H9 (cell line): ENCODE data around the gene YWHAQ. TPM values are rescaled to one million over a fixed set of nuclear protein-coding genes. Genes with fewer than 3 reads are reported as not detected.
"Not testable (repeated sequence)": the region's sequence is repeated elsewhere in the genome, so short reads cannot be mapped to it uniquely, and the experiment has no call there.

Source experiments
- DNase-seq: peaks from one replicate; pipeline ENCODE4 v3.0.0-alpha.2; 2017
- H2AFZ ChIP-seq: one replicate; pipeline ENCODE4 v1.6.1; 2013; ENCODE audit warnings: mild to moderate bottlenecking, low read length, control low read depth, moderate library complexity
- H2AK5ac ChIP-seq: 2 replicates; pipeline ENCODE4 v1.6.1; 2013; ENCODE audit warnings: low read length, control low read depth, mixed read lengths; ENCODE audit not compliant: insufficient read length
- H2BK120ac ChIP-seq: one replicate; pipeline ENCODE4 v1.6.1; 2013; ENCODE audit warnings: low read depth, mild to moderate bottlenecking, low read length, control low read depth, inconsistent platforms; ENCODE audit not compliant: poor library complexity, severe bottlenecking
- H2BK12ac ChIP-seq: 2 replicates; pipeline ENCODE4 v1.6.1; 2013; ENCODE audit warnings: low read length, control low read depth, mixed read lengths, low read depth; ENCODE audit not compliant: insufficient read length
- H2BK15ac ChIP-seq: 2 replicates; pipeline ENCODE4 v1.6.1; 2013; ENCODE audit warnings: low read depth, low read length, control low read depth
- H2BK20ac ChIP-seq: one replicate; pipeline ENCODE4 v1.6.1; 2013; ENCODE audit warnings: low read depth, mild to moderate bottlenecking, low read length, control low read depth, inconsistent platforms; ENCODE audit not compliant: poor library complexity, severe bottlenecking
- H2BK5ac ChIP-seq: 2 replicates; pipeline ENCODE4 v1.6.1; 2013; ENCODE audit warnings: low read length, control low read depth, mixed read lengths; ENCODE audit not compliant: insufficient read length
- H3K14ac ChIP-seq: 2 replicates; pipeline ENCODE4 v1.6.1; 2013; ENCODE audit warnings: low read length, control low read depth; ENCODE audit not compliant: insufficient read depth
- H3K18ac ChIP-seq: 2 replicates; pipeline ENCODE4 v1.6.1; 2013; ENCODE audit warnings: low read depth, mild to moderate bottlenecking, mixed read lengths, low read length, control low read depth; ENCODE audit not compliant: insufficient read length
- H3K23ac ChIP-seq: 2 replicates; pipeline ENCODE4 v1.6.1; 2013; ENCODE audit warnings: low read length, control low read depth, mixed read lengths, low read depth; ENCODE audit not compliant: insufficient read length
- H3K23me2 ChIP-seq: 2 replicates; pipeline ENCODE4 v1.6.1; 2013; ENCODE audit warnings: low read depth, mild to moderate bottlenecking, mixed read lengths, low read length, control low read depth; ENCODE audit not compliant: insufficient read length, poor library complexity, severe bottlenecking
- H3K27ac ChIP-seq: 2 replicates; pipeline ENCODE4 v1.5.1; 2013; ENCODE audit warnings: low read length, control low read depth, mixed read lengths, low read depth; ENCODE audit not compliant: insufficient read length
- H3K27me3 ChIP-seq: 2 replicates; pipeline ENCODE4 v1.6.1; 2013; ENCODE audit warnings: low read length, control low read depth, inconsistent platforms; ENCODE audit not compliant: insufficient read depth
- H3K4ac ChIP-seq: 2 replicates; pipeline ENCODE4 v1.6.1; 2013; ENCODE audit warnings: low read depth, mild to moderate bottlenecking, control low read depth, inconsistent platforms, low read length, moderate library complexity
- H3K4me1 ChIP-seq: 2 replicates; pipeline ENCODE4 v1.6.1; 2013; ENCODE audit warnings: low read length, control low read depth, inconsistent platforms; ENCODE audit not compliant: insufficient read depth
- H3K4me2 ChIP-seq: 2 replicates; pipeline ENCODE4 v1.6.1; 2013; ENCODE audit warnings: low read length, control low read depth, mixed read lengths; ENCODE audit not compliant: insufficient read length, insufficient read depth
- H3K56ac ChIP-seq: 2 replicates; pipeline ENCODE4 v1.6.1; 2013; ENCODE audit warnings: low read depth, mild to moderate bottlenecking, mixed read lengths, low read length, control low read depth; ENCODE audit not compliant: insufficient read length
- H3K79me1 ChIP-seq: 2 replicates; pipeline ENCODE4 v1.6.1; 2013; ENCODE audit warnings: low read depth, mild to moderate bottlenecking, moderate library complexity, low read length, control low read depth, inconsistent platforms; ENCODE audit not compliant: insufficient read depth, poor library complexity, severe bottlenecking
- H3K79me2 ChIP-seq: 2 replicates; pipeline ENCODE4 v1.6.1; 2013; ENCODE audit warnings: low read length, control low read depth, inconsistent platforms; ENCODE audit not compliant: insufficient read depth
- H3K9ac ChIP-seq: 2 replicates; pipeline ENCODE4 v1.6.1; 2013; ENCODE audit warnings: low read length, control low read depth, mixed read lengths; ENCODE audit not compliant: insufficient read length; ENCODE audit errors: extremely low read depth
- H3K9me3 ChIP-seq: one replicate; pipeline ENCODE4 v1.6.1; 2013; ENCODE audit warnings: low read depth, low read length, inconsistent platforms; ENCODE audit not compliant: control insufficient read depth
- H3T11ph ChIP-seq: one replicate; pipeline ENCODE4 v1.6.1; 2013; ENCODE audit warnings: mild to moderate bottlenecking, low read length, control low read depth, inconsistent platforms
- H4K20me1 ChIP-seq: one replicate; pipeline ENCODE4 v1.6.1; 2013; ENCODE audit not compliant: control insufficient read depth, insufficient read length, insufficient read depth
- H4K5ac ChIP-seq: 2 replicates; pipeline ENCODE4 v1.6.1; 2013; ENCODE audit warnings: low read depth, mild to moderate bottlenecking, mixed read lengths, low read length, control low read depth; ENCODE audit not compliant: insufficient read length
- H4K8ac ChIP-seq: replicated peaks from 2 replicates; pipeline ENCODE4 v1.6.1; 2013; ENCODE audit warnings: low read length, control low read depth, mixed read lengths, low read depth; ENCODE audit not compliant: insufficient read length
- H4K91ac ChIP-seq: 2 replicates; pipeline ENCODE4 v1.6.1; 2013; ENCODE audit warnings: low read depth, mild to moderate bottlenecking, moderate library complexity, mixed read lengths, low read length, control low read depth; ENCODE audit not compliant: insufficient read length
- H3K27ac Mint-ChIP-seq, 3 experiments: 2 replicates in 2 of 3; 3 replicates in 1 of 3; pipeline ENCODE4 v1.8.0; 2020 to 2021; ENCODE audit warnings: mixed read lengths in 3 of 3, mild to moderate bottlenecking in 1 of 3, moderate library complexity in 1 of 3
- H3K27me3 Mint-ChIP-seq: 2 replicates; pipeline ENCODE4 v1.8.0; 2021; ENCODE audit warnings: low read depth, mild to moderate bottlenecking, moderate library complexity, mixed read lengths
- H3K36me3 Mint-ChIP-seq, 3 experiments: 2 replicates in 2 of 3; 3 replicates in 1 of 3; pipeline ENCODE4 v1.8.0; 2020 to 2021; ENCODE audit warnings: low read depth in 3 of 3, mixed read lengths in 3 of 3; ENCODE audit not compliant: insufficient read depth in 1 of 3
- H3K4me1 Mint-ChIP-seq, 2 experiments: 2 replicates each; pipeline ENCODE4 v1.8.0; 2020; ENCODE audit warnings: mixed read lengths in 2 of 2
- H3K4me3 Mint-ChIP-seq, 2 experiments: 2 replicates in 1 of 2; 3 replicates in 1 of 2; pipeline ENCODE4 v1.8.0; 2020 to 2021; ENCODE audit warnings: mild to moderate bottlenecking in 2 of 2, mixed read lengths in 2 of 2, moderate library complexity in 1 of 2
- H3K9me3 Mint-ChIP-seq, 2 experiments: 2 replicates in 1 of 2; 3 replicates in 1 of 2; pipeline ENCODE4 v1.8.0; 2020; ENCODE audit warnings: mild to moderate bottlenecking in 2 of 2, mixed read lengths in 2 of 2, moderate library complexity in 1 of 2
- WGBS: extraction: QIAGEN DNeasy Blood & Tissue Kit; methylation state at CpG from one replicate; pipeline ENCODE4 v1.1.7; 2013; ENCODE audit warnings: missing lambda C conversion rate, low lambda C conversion rate, mixed read lengths; ENCODE audit not compliant: insufficient read length; ENCODE audit errors: extremely low coverage; 5-methylcytosine and 5-hydroxymethylcytosine counted together
- total RNA-seq: library from RNA; stranded (reverse); gene quantifications from 2 replicates; pipeline ENCODE4 v1.2.1, GENCODE V29; 2021
- TF ChIP-seq, protein P1 (sequence below): fragments of 200-600 bp; sonication (generic); conservative IDR thresholded peaks from 3 replicates; pipeline ENCODE4 v1.8.0; 2021; ENCODE audit warnings: antibody characterized with exemption, mild to moderate bottlenecking

The YWHAQ gene
- total RNA-seq, 1 experiment from 2014 or later: 374 TPM

DNA sequence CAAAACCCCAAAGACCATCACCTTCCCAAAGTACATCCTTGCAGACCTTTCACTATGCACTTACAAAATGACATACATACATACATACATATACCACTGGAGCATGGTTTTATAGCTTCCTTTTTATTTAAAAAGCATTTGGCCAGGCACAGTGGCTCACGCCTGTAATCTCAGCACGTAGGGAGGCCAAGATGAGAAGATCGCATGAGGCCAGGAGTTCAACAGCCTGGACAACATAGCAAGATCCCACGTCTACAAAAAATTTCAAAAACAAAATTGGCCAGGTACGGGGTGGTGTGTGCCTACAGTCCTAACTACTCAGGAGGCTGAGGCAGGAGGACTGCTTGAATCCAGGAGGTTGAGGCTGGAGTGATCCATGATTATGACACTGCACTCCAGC is 45.3 kb downstream of the YWHAQ start:
- no peak overlapping the region for H3K4me2 ChIP-seq
- no peak overlapping the region for H3K56ac ChIP-seq
- H3K4me3 Mint-ChIP-seq: no peak overlapping the region
- H2AK5ac ChIP-seq: no peak overlapping the region
- no peaks in the 10 kb centered on the region for H3K9me3 Mint-ChIP-seq
- no peak overlapping the region for H4K8ac ChIP-seq
- no peak overlapping the region for H3K9ac ChIP-seq
- no peaks in the 10 kb centered on the region for H3K4me1 ChIP-seq
- H3K23ac ChIP-seq: no peak overlapping the region
- H3K79me2 ChIP-seq: no peaks in the 10 kb centered on the region
- H3K27ac ChIP-seq: no peak overlapping the region
- H3K79me1 ChIP-seq: no peaks in the 10 kb centered on the region
- no peaks in the 10 kb centered on the region for H3K9me3 ChIP-seq
- TF ChIP-seq, protein P1, sequence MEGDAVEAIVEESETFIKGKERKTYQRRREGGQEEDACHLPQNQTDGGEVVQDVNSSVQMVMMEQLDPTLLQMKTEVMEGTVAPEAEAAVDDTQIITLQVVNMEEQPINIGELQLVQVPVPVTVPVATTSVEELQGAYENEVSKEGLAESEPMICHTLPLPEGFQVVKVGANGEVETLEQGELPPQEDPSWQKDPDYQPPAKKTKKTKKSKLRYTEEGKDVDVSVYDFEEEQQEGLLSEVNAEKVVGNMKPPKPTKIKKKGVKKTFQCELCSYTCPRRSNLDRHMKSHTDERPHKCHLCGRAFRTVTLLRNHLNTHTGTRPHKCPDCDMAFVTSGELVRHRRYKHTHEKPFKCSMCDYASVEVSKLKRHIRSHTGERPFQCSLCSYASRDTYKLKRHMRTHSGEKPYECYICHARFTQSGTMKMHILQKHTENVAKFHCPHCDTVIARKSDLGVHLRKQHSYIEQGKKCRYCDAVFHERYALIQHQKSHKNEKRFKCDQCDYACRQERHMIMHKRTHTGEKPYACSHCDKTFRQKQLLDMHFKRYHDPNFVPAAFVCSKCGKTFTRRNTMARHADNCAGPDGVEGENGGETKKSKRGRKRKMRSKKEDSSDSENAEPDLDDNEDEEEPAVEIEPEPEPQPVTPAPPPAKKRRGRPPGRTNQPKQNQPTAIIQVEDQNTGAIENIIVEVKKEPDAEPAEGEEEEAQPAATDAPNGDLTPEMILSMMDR: no peak
- no peak overlapping the region for H4K91ac ChIP-seq
- H2BK15ac ChIP-seq: no peak overlapping the region
- H2BK20ac ChIP-seq: no peak overlapping the region
- H2BK12ac ChIP-seq: no peak overlapping the region
- peaks cover 30 to 55% (median 52%) of the 10 kb centered on the region in 3 experiments; a peak in 6 of 7 replicates for H3K36me3 Mint-ChIP-seq
- H3K27me3 Mint-ChIP-seq: no peaks in the 10 kb centered on the region
- no peak overlapping the region for H3K27ac Mint-ChIP-seq
- H3K4me1 Mint-ChIP-seq: no peaks in the 10 kb centered on the region
- H3K23me2 ChIP-seq: no peaks in the 10 kb centered on the region
- H2BK120ac ChIP-seq: no peak overlapping the region
- H3K4ac ChIP-seq: no peak overlapping the region
- no peak overlapping the region for H3T11ph ChIP-seq
- no peak for DNase-seq
- WGBS: no CpG with 5 or more reads among the region's 5 CpGs
- no peaks in the 10 kb centered on the region for H4K20me1 ChIP-seq
- H2BK5ac ChIP-seq: no peak overlapping the region
- no peak overlapping the region for H3K14ac ChIP-seq
- H2AFZ ChIP-seq: no peak overlapping the region
- no peak overlapping the region for H4K5ac ChIP-seq
- H3K27me3 ChIP-seq: no peaks in the 10 kb centered on the region
- H3K18ac ChIP-seq: no peak overlapping the region

DNA sequence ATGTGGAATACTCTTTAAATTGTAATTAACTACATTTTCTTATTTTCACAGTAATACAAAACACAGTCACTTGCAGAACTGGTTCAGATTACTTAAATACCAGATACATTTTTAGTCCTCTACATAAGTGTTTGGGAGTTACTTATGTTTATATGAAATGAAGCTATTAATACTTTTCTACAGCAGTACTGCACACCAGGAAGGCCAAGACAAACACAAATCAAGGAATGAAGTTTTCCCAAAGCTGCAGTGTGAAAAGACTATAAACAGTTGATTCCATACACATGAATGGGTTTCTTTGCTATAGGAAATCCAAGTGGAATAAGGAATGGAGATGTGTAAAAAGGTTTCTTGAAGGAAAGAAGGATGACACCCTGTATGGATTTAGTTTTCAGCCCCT is 45.9 kb downstream of the YWHAQ start:
- not testable (repeated sequence) for H2BK120ac ChIP-seq, H2BK15ac ChIP-seq, H2BK20ac ChIP-seq, H3K27me3 ChIP-seq, H3K18ac ChIP-seq, H3K14ac ChIP-seq, H2BK12ac ChIP-seq, H3K27ac Mint-ChIP-seq, H3K4me1 ChIP-seq, H3K9me3 ChIP-seq, H3K27me3 Mint-ChIP-seq, H4K20me1 ChIP-seq, H3T11ph ChIP-seq, H3K9ac ChIP-seq, H4K5ac ChIP-seq, H2AFZ ChIP-seq, H3K4me1 Mint-ChIP-seq, H3K4ac ChIP-seq, H3K23me2 ChIP-seq, H4K8ac ChIP-seq, H3K27ac ChIP-seq, H3K79me1 ChIP-seq, H2AK5ac ChIP-seq, H3K9me3 Mint-ChIP-seq, H3K4me3 Mint-ChIP-seq, H3K56ac ChIP-seq, H3K23ac ChIP-seq, H3K4me2 ChIP-seq, H4K91ac ChIP-seq, DNase-seq, H2BK5ac ChIP-seq, H3K79me2 ChIP-seq
- peaks cover 26 to 53% (median 46%) of the 10 kb centered on the region in 3 experiments; a peak in 6 of 7 replicates for H3K36me3 Mint-ChIP-seq
